CD4-positive, alpha-beta T cell treated with Interleukin-15 for 1 hour (primary cell): ENCODE results near the gene PSPC1.
"Not testable (repeated sequence)": the region's sequence is repeated elsewhere in the genome, so short reads cannot be mapped to it uniquely, and the experiment has no call there.

ENCODE experiments used
- DNase-seq: peaks from one replicate; pipeline ENCODE4 v3.0.0-alpha.2; 2020

Gene PSPC1

GRCh38 chr13:19763618-19764017 is 19.1 kb downstream of the PSPC1 start:
- no peak for DNase-seq

DNA sequence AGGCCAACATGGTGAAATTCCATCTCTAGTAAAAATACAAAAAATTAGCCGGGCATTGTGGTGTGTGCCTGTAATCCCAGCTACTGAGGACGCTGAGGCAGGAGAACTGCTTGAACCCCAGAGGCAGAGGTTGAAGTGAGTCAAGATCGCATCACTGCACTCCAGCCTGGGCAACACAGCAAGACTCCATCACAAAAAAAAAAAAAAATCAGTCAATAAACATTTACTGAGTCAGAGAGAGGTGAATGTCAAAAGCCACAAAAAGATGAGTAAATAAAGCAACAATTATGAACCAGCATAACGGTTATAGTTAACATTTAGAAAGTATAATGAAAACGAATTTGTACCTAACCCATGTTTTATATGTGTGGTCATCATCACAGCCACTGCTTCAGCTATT is 23.1 kb downstream of the PSPC1 start:
- DNase-seq, result no peak

- no peak for DNase-seq
Measured at GRCh38 chr13:19742643-19743042, 40.1 kb downstream of the PSPC1 start.

GRCh38 chr13:19737844-19738557 is 44.7 kb downstream of the PSPC1 start:
- DNase-seq, result no peak

- no peak for DNase-seq
Measured at GRCh38 chr13:19726611-19727010, 56.1 kb downstream of the PSPC1 start.

- DNase-seq, result no peak
Measured at GRCh38 chr13:19725320-19725719, 57.4 kb downstream of the PSPC1 start.

DNA sequence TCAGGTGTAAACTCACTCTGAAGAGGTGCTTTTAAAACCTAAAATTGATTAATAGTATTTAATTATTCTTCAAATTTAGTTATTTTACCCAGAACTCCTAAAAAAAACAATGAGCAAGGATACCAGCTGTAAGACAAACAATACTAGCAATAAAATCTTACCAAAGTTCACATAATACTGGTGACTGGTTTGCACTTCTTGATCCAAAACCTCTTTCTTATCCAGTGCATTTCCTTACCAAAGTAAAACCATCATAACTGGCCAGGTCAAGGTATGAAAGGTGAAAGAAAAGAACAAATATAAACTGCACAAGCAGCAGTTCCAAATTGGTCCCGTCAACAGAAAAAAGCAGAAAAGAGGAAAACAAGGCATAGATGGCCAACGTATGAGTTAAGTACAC is 62.7 kb downstream of the PSPC1 start:
- no peak for DNase-seq

DNA sequence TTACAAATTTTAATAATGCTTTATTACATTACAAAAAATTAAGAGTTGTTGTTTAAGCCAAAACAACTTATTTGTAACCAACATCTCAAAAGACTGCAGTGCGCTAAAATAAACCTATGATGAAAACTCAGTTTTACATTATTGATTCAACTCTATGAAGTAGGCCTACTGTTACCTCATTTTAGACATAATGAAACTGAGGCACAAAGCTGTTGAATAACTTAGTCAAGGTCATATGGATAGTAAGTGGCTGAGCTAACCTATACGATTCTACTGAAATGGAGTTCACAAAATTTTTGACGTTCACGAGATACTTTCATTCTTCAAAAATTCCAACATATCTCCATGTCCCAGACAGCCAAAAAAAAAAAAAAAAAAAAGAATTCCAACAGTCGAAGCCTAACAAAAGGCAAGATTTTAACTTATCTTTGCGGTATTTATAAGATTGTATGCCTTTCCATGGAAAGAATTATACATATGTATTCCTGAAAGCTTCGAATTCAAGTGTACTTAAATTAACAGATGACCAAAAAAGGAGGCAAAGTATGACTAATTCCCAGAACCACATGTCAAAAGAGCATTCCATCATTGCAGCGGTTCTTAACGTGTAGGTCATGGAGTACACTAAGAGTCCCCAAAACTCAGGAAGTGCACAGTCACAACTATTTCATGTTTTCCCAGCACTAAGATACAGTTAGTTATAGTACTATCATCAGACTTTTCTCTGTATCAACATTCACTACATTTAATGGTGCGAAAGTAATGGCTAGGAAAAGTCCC is 69.4 kb downstream of the PSPC1 start:
- no peak for DNase-seq

GRCh38 chr13:19709782-19710181 is 73.0 kb downstream of the PSPC1 start:
- not testable (repeated sequence) for DNase-seq

- DNase-seq, result not testable (repeated sequence)
Measured at GRCh38 chr13:19709039-19709438, 73.7 kb downstream of the PSPC1 start.

DNA sequence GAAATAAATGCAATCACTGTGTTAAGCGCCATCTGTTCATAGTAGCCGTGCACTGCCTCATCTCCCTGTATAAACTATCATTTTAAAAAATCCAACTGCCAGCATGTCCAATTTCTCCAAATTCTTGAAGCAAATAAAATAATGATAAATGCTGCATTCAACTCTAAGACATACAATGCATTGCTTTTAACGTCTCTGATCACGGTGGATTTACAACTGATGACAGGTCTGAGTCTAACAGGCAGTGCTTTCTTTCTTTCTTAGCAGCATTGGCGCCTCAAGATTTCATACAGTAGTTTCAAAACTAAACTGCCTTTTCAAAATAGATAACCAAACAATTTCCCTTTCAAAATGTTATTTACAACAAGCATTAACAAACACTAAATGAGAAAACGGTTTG is 78.5 kb downstream of the PSPC1 start:
- not testable (repeated sequence) for DNase-seq

GRCh38 chr13:19701619-19702018 is 81.1 kb downstream of the PSPC1 start:
- not testable (repeated sequence) for DNase-seq

DNA sequence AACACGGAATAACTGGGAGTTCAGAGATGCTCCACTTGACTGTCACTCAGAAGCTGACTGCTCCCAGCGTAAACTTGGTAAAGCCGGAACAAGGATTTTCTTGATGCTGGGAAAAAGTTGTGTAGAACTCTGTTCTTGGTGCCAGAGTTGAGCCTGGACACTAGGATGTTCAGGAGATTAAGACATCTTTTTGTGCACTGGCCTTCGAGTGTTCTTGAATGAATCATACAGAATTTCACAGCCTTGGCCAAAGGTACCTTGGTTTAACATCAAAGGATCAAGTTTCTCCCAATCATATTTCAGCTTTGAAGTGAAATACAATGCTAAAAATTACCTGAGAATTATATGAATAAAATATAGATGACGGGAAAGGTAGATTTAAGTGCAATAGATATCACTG is 81.8 kb downstream of the PSPC1 start:
- DNase-seq, result not testable (repeated sequence)

GRCh38 chr13:19695829-19696228 is 86.9 kb downstream of the PSPC1 start:
- DNase-seq, result no peak

DNA sequence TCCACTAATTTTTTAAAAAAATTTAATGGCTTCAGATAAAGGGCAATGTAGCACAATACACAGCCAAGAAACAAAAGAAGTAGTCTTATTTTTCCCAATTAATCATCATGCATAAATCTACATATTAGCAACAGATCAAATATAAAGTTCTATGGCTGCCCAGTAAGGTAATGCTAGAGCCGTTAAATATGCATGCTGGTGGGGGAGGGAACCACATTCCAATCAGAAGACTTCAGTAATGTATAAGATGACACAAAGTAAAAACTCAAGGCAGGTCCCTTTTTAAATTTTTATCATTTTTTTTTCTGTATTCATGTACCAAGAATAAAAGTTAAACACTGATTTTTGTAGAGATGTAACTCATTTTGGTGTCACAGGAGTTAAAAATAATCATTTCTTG is 87.3 kb downstream of the PSPC1 start:
- no peak for DNase-seq

GRCh38 chr13:19691447-19691846 is 91.3 kb downstream of the PSPC1 start:
- DNase-seq, result not testable (repeated sequence)

GRCh38 chr13:19685437-19685836 is 97.3 kb downstream of the PSPC1 start:
- no peak for DNase-seq

DNA sequence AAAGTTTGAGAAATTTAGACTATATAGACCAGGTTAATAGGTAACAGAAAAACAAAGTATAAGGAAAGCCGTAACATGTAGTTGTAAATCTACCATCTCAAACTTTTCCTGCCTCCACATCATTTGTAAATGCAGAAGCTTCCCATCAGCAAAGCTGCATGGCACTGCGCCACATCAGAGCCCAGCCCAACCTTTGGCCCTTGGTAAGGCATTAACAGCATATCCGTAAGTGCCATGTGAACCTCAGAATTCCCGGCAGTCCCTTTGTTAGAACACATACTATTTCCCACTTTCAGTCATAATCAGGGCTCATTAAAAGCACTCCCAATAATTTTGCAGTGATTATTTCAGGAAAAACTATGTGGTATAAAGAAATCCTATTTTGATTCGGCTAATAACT is 97.7 kb downstream of the PSPC1 start:
- DNase-seq, result no peak

DNA sequence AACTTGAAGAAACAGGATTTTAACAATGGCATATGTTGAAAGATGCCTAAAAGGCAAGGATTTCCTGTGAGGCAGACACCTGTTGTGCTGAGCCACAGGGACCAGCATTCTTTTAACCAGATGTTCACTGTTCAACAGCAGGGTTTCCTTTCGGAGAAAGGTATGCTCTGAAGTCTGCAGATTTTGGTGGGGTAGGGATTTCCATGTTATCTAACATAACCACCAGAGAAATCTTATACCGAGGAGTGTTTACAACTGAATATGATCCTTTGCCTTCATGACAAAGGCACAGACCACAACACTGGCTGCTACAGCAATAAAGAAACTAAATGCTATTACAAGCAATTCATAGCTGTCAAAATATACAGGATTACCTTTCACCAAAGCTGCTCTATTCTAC is 101.2 kb downstream of the PSPC1 start:
- no peak for DNase-seq

DNA sequence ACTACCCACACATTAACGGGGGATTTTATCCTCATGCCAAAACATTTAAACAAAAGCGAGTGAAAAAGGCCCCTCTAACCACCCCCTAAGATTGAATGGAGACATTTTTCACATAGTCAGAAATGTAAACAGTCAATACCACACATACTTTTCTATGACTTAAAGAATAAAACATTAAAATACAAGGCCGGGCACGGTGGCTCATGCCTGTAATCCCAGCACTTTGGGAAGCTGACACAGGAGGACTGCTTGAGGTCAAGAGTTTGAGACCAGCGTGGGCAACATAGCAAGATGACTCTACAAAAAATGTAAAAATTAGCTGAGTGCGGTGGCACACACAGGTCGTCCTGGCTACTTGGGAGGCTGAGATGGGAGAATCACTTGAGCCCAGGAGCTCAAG is 102.0 kb downstream of the PSPC1 start:
- no peak for DNase-seq

- no peak for DNase-seq
Measured at GRCh38 chr13:19676168-19676567, 106.6 kb downstream of the PSPC1 start.

GRCh38 chr13:19674898-19675297 is 107.8 kb downstream of the PSPC1 start:
- no peak for DNase-seq

- DNase-seq, result no peak
Measured at GRCh38 chr13:19673473-19674430, 109.0 kb downstream of the PSPC1 start.
